Stimulated activated memory B cell treated with anti-CD40 and anti-IgM and Interleukin-4, amounts not matched to agents 10 μg/mL and 1 μg/mL and 100 μg/mL, for 72 hours (primary cell): ENCODE results near the gene JSRP1.

Experiments
- ATAC-seq: fragments of 150-1000 bp; cut with Tn5 transposase; 2 replicates; pipeline ENCODE4 v1.10.0; 2021
- H3K27ac Mint-ChIP-seq: one replicate; pipeline ENCODE4 v1.8.0; 2022; ENCODE audit warnings: mild to moderate bottlenecking, mixed read lengths
- H3K27me3 Mint-ChIP-seq: one replicate; pipeline ENCODE4 v1.8.0; 2022; ENCODE audit warnings: mixed read lengths
- H3K36me3 Mint-ChIP-seq: one replicate; pipeline ENCODE4 v1.8.0; 2022; ENCODE audit warnings: mixed read lengths
- H3K4me1 Mint-ChIP-seq: one replicate; pipeline ENCODE4 v1.8.0; 2022; ENCODE audit warnings: mixed read lengths
- H3K4me3 Mint-ChIP-seq: one replicate; pipeline ENCODE4 v1.8.0; 2022; ENCODE audit warnings: mild to moderate bottlenecking, moderate library complexity, mixed read lengths
- H3K9me3 Mint-ChIP-seq: one replicate; pipeline ENCODE4 v1.8.0; 2022; ENCODE audit warnings: mixed read lengths

JSRP1 gene

DNA sequence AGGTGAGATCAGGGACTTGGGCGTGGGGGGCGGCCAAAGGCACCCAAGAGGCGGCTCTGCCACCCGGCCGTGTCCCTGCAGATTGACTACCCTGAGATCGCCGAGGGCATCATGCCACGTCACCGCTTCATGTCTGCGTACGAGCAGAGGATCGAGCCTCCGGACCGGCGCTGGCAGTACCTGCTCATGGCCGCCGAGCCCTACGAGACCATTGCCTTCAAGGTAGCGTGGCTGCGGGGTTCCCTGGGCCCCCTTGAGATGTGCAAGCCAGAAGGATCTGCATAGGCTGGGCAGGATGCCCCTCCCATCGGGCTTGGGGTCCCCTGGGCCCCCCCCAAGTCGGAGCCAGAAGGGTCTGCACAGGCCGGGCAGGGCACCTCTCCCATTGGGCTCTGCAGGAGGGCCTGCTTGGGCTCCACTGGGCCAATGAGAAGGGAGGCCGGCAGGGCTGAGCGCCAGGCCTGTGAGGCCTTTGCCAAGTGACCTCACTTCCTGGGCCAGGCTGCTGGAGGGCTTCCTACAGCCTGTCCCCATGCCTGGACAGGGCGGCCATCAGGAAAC lies 9.3 kb downstream of the JSRP1 start:
- no peak for ATAC-seq
- H3K9me3 Mint-ChIP-seq: no peaks in the 10 kb centered on the region
- H3K4me3 Mint-ChIP-seq: no peak overlapping the region
- H3K27ac Mint-ChIP-seq: no peak overlapping the region
- peaks cover 60% of the 10 kb centered on the region for H3K36me3 Mint-ChIP-seq
- H3K4me1 Mint-ChIP-seq: peaks cover 31% of the 10 kb centered on the region
- peaks cover 13% of the 10 kb centered on the region for H3K27me3 Mint-ChIP-seq

DNA sequence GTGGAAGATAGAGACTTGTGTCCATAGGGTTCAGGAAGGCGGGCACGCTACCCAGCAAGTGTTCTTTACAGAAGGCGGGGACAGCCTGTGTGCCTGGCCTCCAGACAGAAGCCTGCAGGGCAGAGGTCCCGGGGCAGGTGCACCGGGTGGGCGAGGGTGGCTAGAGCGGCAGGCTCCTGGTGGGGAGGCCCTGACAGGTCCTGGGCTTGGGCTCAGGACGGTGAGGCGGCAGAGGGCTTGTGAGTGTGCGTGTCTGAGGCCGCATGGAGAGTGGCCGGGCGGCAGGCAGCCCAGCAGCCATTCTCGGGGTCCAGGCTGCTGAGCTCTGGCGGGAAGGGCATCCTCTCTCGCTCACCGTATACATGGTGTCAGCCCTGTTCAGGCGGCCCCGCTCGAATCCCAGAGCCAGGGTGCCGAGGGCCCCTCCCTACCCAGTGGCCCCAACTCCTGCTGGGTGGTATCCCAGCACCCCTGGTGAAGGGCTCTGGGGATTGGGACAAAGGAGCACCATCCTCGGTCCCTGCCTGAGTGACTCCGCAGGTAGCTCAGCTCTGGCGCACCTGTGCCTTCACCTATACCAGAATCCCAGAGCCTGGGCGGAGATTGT lies 10.1 kb downstream of the JSRP1 start:
- Mint-ChIP-seq H3K4me1 (peaks cover 34% of the 10 kb centered on the region), H3K27ac (no peak overlapping the region), H3K36me3 (peaks cover 60% of the 10 kb centered on the region), H3K4me3 (no peak overlapping the region), H3K9me3 (no peaks in the 10 kb centered on the region), H3K27me3 (peaks cover 9% of the 10 kb centered on the region)
- no peak for ATAC-seq

DNA sequence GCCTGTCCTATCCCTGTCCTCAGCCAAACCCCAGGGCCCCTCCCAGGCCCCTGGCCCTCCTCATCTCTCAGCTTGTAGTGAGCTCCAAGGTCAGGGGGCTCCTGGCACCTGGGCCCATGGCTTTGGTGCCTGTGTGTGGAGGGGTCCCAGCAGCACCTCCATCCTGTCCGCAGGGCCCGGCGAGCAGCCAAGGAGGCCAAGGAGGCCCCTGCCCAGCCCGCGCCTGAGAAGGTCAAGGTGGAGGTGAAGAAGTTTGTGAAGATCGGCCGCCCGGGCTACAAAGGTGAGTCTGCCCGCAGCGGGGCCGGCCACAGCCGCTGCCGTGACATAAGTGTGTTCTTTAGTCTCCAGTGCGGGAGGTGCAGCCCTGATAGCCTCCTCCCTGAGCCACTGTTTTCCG lies 10.9 kb downstream of the JSRP1 start:
- H3K4me1 Mint-ChIP-seq: peaks cover 39% of the 10 kb centered on the region
- no peak overlapping the region for H3K4me3 Mint-ChIP-seq
- ATAC-seq: no peak
- peaks cover 5% of the 10 kb centered on the region for H3K27me3 Mint-ChIP-seq
- H3K36me3 Mint-ChIP-seq: peaks cover 67% of the 10 kb centered on the region
- no peak overlapping the region for H3K27ac Mint-ChIP-seq
- no peaks in the 10 kb centered on the region for H3K9me3 Mint-ChIP-seq

DNA sequence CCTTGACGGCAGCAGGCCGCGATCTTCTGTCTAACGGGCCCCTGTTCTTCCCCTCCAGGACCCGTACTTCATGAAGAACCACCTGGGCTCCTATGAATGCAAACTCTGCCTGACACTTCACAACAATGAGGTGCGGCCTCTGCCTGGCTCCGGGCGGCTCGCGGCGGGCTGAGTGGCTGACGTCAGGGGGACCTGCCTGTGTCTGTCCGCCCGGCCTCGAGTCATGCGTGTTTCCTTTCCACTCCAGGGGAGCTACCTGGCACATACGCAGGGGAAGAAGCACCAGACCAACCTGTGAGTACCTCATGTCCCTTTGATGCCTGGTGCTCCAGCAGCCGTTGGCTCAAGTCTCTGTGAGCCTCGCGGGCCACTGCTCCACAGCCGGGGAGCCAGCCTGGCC lies 11.7 kb downstream of the JSRP1 start:
- no peak overlapping the region for H3K27ac Mint-ChIP-seq
- H3K27me3 Mint-ChIP-seq: no peaks in the 10 kb centered on the region
- peaks cover 75% of the 10 kb centered on the region for H3K36me3 Mint-ChIP-seq
- H3K4me3 Mint-ChIP-seq: no peak overlapping the region
- no peaks in the 10 kb centered on the region for H3K9me3 Mint-ChIP-seq
- ATAC-seq: no peak
- H3K4me1 Mint-ChIP-seq: peaks cover 43% of the 10 kb centered on the region

DNA sequence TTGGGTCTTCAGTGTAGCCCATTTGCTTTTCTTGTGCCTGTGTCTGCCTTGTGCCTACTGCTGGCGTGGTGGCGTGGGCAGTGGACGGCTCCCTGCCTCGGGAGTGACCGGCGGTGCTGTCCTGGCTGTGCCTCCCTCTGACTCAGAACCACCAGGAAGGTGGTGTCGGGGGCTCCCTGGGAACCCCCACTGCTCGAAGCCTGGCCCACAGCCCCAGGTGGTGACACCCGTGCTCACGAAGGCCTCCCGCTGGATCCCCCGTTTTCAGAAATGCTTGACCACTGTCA lies 12.1 kb downstream of the JSRP1 start:
- H3K27ac Mint-ChIP-seq: no peak overlapping the region

DNA sequence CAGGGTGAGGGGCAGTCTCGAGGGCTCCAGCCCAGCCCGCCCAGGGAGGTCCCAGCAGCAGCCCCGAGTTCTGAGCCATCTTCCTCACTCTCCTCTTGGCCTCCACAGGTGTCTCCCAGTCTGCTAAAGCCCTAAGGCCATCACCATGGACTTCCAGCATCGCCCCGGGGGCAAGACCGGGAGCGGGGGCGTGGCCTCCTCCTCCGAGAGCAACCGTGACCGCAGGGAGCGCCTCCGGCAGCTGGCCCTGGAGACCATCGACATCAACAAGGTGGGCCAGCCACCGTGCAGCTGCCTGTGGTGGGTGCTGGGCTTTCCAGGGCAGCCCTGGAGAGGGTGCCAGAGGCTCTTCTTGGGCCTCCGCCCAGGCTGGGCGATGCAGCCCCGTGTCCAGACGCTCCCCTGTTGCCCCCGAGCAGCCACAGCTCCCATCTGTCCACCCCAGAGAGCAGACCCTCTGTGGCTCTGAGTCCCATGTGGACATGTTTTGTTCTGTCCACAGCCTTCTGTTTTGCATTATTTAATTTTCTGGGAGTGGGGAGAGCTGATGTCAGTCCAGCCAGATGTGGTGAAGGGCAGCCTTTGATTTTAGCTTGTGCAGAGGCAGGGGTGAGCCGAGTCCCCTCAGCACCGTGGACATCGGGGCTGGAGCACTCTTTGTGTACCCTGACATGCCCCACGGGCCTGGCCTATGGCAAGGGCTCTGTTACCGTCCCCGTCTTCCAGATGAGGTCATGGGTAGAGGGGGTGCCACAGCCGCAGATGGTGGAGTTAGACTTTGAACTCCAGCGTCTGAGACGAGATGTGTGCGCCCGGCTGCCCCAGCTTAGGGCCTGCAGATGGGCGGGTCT lies 12.7 kb downstream of the JSRP1 start:
- ATAC-seq: no peak
- peaks cover 78% of the 10 kb centered on the region for H3K36me3 Mint-ChIP-seq
- no peaks in the 10 kb centered on the region for H3K27me3 Mint-ChIP-seq
- H3K27ac Mint-ChIP-seq: no peak overlapping the region
- no peak overlapping the region for H3K4me3 Mint-ChIP-seq
- peaks cover 50% of the 10 kb centered on the region for H3K4me1 Mint-ChIP-seq
- H3K9me3 Mint-ChIP-seq: no peaks in the 10 kb centered on the region

More for the DNA sequence above, 12.1 kb downstream of the JSRP1 start:
- no peak for ATAC-seq
- Mint-ChIP-seq H3K27me3 (no peaks in the 10 kb centered on the region), H3K4me1 (peaks cover 47% of the 10 kb centered on the region), H3K4me3 (no peak overlapping the region), H3K36me3 (peaks cover 79% of the 10 kb centered on the region), H3K9me3 (no peaks in the 10 kb centered on the region)

DNA sequence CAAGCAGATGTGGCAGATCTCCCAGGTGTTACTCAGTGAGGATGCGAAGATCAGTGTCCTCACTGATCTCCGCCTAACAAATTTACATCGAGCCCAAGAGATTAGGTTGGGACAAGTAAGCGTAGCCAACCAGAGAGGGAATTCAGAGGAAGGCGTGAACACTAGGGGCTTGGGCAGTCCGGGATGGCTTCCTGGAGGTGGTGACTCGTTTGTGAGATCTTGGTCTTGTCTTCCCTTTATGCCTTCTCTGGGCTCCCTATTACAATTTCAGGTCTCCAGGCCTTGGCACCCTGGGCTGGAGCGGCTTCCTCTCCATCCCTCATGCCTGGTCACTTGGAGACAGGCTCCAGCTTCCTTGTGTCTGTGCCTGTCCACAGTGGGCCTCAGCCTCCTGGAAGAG lies 13.4 kb downstream of the JSRP1 start:
- H3K4me3 Mint-ChIP-seq: no peak overlapping the region
- H3K4me1 Mint-ChIP-seq: peaks cover 55% of the 10 kb centered on the region
- H3K27me3 Mint-ChIP-seq: no peaks in the 10 kb centered on the region
- no peaks in the 10 kb centered on the region for H3K9me3 Mint-ChIP-seq
- H3K27ac Mint-ChIP-seq: peak overlapping the region; percentile 17
- no peak for ATAC-seq
- H3K36me3 Mint-ChIP-seq: peaks cover 78% of the 10 kb centered on the region

DNA sequence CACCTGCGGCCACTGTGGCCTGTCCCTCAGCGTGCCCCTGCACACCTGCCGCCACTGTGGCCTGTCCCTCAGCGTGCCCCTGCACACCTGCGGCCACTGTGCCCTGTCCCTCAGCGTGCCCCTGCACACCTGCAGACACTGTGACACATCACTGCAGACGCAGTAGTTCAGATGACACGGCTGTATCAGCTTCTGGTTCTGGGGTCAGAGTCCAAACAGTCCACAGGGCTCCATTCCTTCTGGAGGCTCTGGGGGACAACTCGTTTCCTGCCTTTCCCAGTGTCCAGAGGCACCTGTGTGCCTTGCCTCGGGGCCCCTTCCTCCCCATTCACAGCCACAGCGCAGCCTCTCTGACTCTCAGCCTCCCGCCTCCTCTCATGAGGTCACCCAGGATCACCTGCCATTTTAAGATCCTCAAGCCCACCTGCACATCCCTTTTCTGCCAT lies 14.1 kb downstream of the JSRP1 start:
- H3K27ac Mint-ChIP-seq: peak overlapping the region; percentile 17
- no peaks in the 10 kb centered on the region for H3K27me3 Mint-ChIP-seq
- peaks cover 73% of the 10 kb centered on the region for H3K36me3 Mint-ChIP-seq
- H3K4me3 Mint-ChIP-seq: no peak overlapping the region
- no peak for ATAC-seq
- H3K4me1 Mint-ChIP-seq: peaks cover 60% of the 10 kb centered on the region
- no peaks in the 10 kb centered on the region for H3K9me3 Mint-ChIP-seq

DNA sequence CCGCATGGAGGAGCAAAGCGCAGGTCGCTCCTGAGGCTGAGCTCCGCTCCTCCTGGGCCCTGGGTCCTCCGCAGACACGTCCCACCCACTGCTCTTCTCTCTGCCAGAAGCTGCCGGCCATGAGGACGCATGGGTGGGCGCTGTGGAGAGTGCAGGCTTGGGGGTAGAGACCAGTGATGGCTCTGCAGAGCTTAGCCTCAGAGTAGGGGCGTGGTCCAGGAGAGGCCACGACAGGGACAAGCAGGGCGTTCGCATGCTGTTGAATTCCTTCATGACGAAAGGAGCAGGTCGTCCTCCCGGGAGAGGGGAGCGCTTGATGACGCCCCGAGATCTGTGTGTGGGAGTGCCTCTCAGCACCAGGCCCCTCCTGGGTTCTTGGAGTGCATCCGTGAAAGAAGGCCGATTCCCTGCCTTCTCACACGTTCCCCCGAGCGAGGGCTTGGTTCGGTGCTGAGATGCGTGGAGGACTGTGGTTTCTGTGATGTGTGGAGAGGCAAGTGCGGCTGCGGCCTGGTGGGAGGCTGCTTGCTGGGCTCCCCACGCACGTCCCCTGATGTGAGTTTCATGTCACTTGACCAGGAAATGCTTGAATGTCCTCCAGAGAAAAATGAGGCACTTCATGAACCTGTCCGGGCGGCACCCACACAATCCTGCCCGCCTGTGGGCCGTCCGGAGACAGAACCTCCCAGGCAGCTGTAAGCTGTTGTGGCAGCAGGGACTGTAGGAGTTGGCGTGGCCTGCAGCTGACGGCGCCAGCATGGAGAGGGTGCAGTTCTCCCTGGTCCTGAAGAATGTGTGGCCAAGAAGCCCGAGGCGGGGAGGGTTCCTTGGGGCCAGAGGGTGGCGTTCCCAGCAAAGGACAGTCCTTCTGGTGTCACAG lies 15.1 kb downstream of the JSRP1 start:
- no peak overlapping the region for H3K4me3 Mint-ChIP-seq
- H3K27ac Mint-ChIP-seq: no peak overlapping the region
- peaks cover 63% of the 10 kb centered on the region for H3K36me3 Mint-ChIP-seq

DNA sequence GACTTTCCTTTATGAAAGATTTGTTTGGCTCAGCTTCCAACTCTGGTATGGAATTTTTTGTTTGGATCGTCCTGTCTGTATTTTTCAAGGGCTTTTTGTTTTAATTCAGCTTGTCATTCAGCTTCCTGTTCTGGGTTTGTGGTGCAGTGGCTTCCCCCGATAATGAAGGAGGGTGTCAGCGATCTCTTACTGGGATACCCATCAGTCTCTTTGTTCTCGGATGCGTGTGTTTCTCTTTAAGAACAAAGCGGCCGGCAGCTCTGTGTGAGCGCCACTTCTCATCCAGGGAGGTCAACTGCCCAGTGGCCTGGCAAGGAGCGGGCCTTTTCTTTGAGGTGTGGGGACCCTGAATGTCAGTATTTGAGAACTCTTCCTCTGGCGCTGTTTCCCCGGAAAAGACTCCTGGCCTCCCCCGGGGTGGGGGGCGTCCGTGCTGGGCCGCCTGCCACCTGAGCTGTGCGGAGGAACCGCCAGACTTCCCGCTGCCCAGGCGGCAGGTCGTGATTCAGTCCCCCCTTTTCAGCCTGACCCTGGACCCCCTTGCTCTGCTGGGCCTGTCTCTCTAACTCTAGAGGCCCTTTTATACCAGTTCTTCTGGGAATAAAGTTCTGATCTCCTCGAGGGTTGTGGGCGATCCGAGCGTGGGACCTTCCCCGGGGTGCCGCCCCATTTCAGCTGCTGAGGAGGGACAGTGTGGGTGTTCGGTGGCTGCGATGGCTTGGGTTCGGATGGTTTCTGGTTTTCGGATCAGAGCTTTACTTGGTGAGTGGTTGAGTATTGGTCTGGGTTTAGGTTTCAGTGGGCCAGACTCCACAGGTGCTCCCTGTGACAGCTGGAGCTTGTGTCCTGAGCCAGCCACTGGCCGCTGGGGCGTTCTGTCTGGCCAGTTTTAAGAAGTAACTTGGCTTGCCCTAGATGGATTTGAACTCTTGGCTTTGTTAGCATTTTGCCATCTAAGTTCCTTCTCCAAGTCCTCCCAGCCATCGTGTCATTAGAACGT lies 16.1 kb downstream of the JSRP1 start:
- Mint-ChIP-seq H3K4me3 (peak overlapping the region; percentile 86), H3K27ac (peak overlapping the region; percentile 91)
- ATAC-seq: no peak

More for the DNA sequence above, 15.1 kb downstream of the JSRP1 start:
- ATAC-seq: no peak
- Mint-ChIP-seq H3K4me1 (peaks cover 60% of the 10 kb centered on the region), H3K27me3 (no peaks in the 10 kb centered on the region), H3K9me3 (no peaks in the 10 kb centered on the region)

DNA sequence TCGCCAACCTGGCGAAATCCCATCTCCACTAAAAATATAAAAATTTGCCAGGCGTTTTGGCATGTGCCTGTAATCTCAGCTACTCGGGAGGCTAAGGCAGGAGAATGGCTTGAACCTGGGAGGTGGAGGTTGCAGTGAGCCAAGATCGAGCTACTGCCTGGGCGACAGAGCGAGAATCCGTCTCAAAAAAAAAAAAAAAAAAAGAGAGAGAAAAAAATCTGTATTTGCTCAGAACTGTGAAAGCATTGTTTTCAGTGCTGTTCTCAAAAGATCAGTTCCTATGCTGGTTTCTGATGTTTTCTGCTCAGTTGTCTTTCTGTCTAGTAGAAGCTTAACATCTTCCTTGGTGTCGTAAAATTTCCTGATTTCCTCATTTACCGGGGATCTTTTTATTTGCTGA lies 17.0 kb downstream of the JSRP1 start:
- no peak for ATAC-seq
- H3K36me3 Mint-ChIP-seq: peaks cover 46% of the 10 kb centered on the region
- H3K9me3 Mint-ChIP-seq: no peaks in the 10 kb centered on the region
- H3K4me3 Mint-ChIP-seq: peak overlapping the region; percentile 86
- peak overlapping the region; percentile 91 for H3K27ac Mint-ChIP-seq
- peaks cover 74% of the 10 kb centered on the region for H3K4me1 Mint-ChIP-seq
- no peaks in the 10 kb centered on the region for H3K27me3 Mint-ChIP-seq

More for the DNA sequence above, 16.1 kb downstream of the JSRP1 start:
- no peaks in the 10 kb centered on the region for H3K27me3 Mint-ChIP-seq
- H3K36me3 Mint-ChIP-seq: peaks cover 52% of the 10 kb centered on the region
- H3K9me3 Mint-ChIP-seq: no peaks in the 10 kb centered on the region
- peaks cover 65% of the 10 kb centered on the region for H3K4me1 Mint-ChIP-seq

DNA sequence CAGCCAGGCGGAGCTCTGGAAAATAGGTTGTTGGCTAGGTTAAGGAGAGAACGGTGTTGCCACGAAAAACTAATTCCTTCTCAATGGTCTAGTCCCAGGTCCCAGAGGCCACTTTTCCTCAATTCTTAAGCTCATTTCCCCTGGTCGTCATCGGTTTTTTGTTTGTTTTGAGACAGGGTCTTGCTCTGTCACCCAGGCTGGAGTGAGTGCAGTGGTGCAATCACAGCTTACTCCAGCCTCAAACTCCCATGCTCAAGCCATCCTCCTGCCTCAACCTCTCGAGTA lies 18.4 kb downstream of the JSRP1 start:
- peak overlapping the region; percentile 86 for H3K4me3 Mint-ChIP-seq

DNA sequence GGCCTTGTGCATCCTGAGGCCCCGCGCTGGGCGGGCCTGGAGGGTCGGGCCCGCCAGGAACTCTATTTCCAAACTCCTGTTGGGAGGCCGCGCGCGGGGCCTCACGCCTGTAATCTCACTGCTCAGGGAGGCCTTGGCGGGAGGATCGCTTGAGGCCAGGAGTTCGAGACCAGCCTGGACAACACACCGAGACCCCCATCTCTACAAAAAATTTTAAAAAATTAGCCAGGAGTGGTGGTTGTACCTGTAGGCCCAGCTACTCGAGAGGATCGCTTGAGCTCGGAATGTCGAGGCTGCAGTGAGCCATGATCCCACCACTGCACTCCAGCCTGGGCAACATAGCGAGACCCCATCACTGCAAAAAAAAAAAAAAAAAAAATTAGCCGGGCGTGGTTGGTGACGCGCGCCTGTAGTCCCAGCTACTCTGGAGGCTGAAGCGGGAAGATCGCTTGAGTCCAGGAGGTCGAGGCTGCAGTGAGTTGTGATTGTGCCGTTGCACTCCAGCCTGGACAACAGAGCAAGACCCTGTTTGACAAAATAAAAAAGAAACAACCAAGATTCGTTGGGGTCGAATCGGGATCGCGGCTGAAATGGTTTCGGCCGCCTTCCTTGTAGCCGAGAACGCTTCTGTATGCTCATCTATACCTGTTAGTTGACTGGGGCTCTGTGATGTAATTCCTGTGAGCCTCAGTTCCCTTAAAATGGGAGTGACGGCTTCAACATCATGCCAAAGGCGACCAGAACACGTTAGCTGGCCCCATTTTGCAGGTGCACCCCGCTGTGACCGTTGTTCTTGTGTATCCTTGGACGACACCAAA lies 19.0 kb downstream of the JSRP1 start:
- no peak for ATAC-seq
- peaks cover 45% of the 10 kb centered on the region for H3K36me3 Mint-ChIP-seq
- H3K27ac Mint-ChIP-seq: peak overlapping the region; percentile 91
- no peaks in the 10 kb centered on the region for H3K9me3 Mint-ChIP-seq
- H3K27me3 Mint-ChIP-seq: no peaks in the 10 kb centered on the region
- H3K4me3 Mint-ChIP-seq: peak overlapping the region; percentile 86
- H3K4me1 Mint-ChIP-seq: peaks cover 81% of the 10 kb centered on the region

More for the DNA sequence above, 18.4 kb downstream of the JSRP1 start:
- Mint-ChIP-seq H3K4me1 (peaks cover 81% of the 10 kb centered on the region), H3K9me3 (no peaks in the 10 kb centered on the region), H3K27ac (peak overlapping the region; percentile 91), H3K36me3 (peaks cover 45% of the 10 kb centered on the region), H3K27me3 (no peaks in the 10 kb centered on the region)
- no peak for ATAC-seq
